Pancreas (tissue), 10 donors: ENCODE measurements around the gene ANKRD50. TPM values are rescaled to one million over a fixed set of nuclear protein-coding genes. Genes with fewer than 3 reads are reported as not detected.

Experiments
- ATAC-seq, 4 donors: fragments of 200-7000 bp; cut with Tn5 transposase; one replicate each; pipeline versions ENCODE4 v1.8.0 to v1.9.1; 2020; ENCODE audit warnings: mild to moderate bottlenecking in 4 of 4, moderate library complexity in 4 of 4
- DNase-seq, 6 donors: peaks; one replicate each; pipeline ENCODE4 v3.0.0-alpha.2; 2020
- FAIRE-seq: peaks from 2 replicates; lab custom pipeline; 2012; peaks lifted over from hg19 to GRCh38; lab: Jason Lieb, UNC
- H3K27ac ChIP-seq, 4 donors: fragments of 200-600 bp; sonication (generic); 1 replicate in 3 of 4; 2 replicates in 1 of 4; pipeline versions ENCODE4 v1.5.0 to v1.8.0; 2020
- H3K27me3 ChIP-seq, 4 donors: fragments of 200-600 bp; one replicate each; pipeline ENCODE4 v1.8.0; 2021
- H3K36me3 ChIP-seq, 3 donors: fragments of 200-600 bp; sonication (generic) in 1 of 3; one replicate each; pipeline versions ENCODE4 v1.5.0 to v1.8.0; 2020 to 2021
- H3K4me1 ChIP-seq, 3 donors: fragments of 200-600 bp; one replicate each; pipeline ENCODE4 v1.8.0; 2021
- H3K4me3 ChIP-seq, 4 donors: fragments of 200-600 bp; sonication (generic) in 2 of 4; one replicate each; pipeline versions ENCODE4 v1.5.0 to v1.8.0; 2020 to 2021
- H3K9me3 ChIP-seq, 4 donors: fragments of 200-600 bp; one replicate each; pipeline ENCODE4 v1.8.0; 2021
- WGBS, 2 donors: extraction: QIAGEN DNeasy Blood & Tissue Kit; methylation state at CpG; one replicate each; pipeline ENCODE4 v1.1.7; 2013; 5-methylcytosine and 5-hydroxymethylcytosine counted together
- intact Hi-C, 3 donors: fragments of 100-400 bp; cut with DNase I; formaldehyde crosslinking; loops; one replicate each; pipeline versions ENCODE4 v1.11.1 to v1.14.2; 2022
- polyA plus RNA-seq, 2 donors: library from polyadenylated mRNA; stranded (reverse); fragments of 200-250 nt; gene quantifications; one replicate each; pipeline ENCODE4 v1.2.3, GENCODE V29; 2013
- total RNA-seq, 6 donors: library from RNA; stranded (reverse); fragmentation: NEBNext Ultra II Directional in 4 of 6; extraction: Animal tissue kit (Norgen Biotek cat#: 25700) in 4 of 6; gene quantifications; one replicate each; pipeline versions ENCODE4 v1.2.1 to v1.2.4, GENCODE V29; 2021 to 2023
- TF ChIP-seq, protein P1 (sequence below), 4 donors: fragments of 200-600 bp; sonication (generic) in 3 of 4; IDR thresholded peaks; one replicate each; pipeline versions ENCODE4 v1.5.0 to v1.8.0; 2021; ENCODE audit warnings: antibody characterized with exemption in 4 of 4
- donor health status: healthy with polysubstance abuse.
- donor health status: DM: no; HTN: no; CAD: no; lungs with moderate emphysema.
- donor health status: DM: no; HTN: no; CAD: no.
- donor health status: control.
- donor health status: control.
- donor health status: Bipolar disorder and iron deficiency.
- donor health status: DM: yes; HTN: yes; CAD: no.
- donor health status: DM: no; HTN: no; CAD: no.
- donor health status: DM: no; HTN: no; CAD: no.
- donor health status: DM: yes; HTN: yes; CAD: no.

ANKRD50 gene
- total and polyA plus RNA-seq, 8 donors = 1.2 to 12.5 (median 2.9) TPM

DNA sequence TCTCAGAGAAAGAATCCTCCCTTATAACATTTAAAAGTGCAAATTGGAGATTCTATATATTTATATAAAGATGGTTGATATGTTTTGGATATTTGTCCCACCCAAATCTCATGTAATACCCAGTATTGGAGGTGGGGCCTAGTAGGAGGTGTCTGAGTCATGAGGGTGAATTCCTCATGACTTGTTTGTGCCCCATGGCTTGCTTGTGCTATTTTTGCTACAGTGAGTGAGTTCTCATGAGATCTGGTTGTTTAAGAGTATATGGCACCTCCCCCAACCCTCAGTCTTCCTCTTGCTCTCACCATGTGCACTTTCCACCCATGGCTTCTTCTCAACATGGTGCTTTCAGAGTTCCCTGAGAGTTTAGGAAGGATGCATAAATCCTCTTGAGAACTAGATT is 9.5 kb upstream of the ANKRD50 start:
- H3K4me1 ChIP-seq = no peaks in the 10 kb centered on the region
- no peak for ATAC-seq
- FAIRE-seq = no peak
- no peaks in the 10 kb centered on the region for H3K36me3 ChIP-seq
- H3K9me3 ChIP-seq = no peaks in the 10 kb centered on the region
- DNase-seq = no peak
- H3K27me3 ChIP-seq = no peaks in the 10 kb centered on the region
- intact Hi-C loops = no loop called here
- TF ChIP-seq, protein P1, sequence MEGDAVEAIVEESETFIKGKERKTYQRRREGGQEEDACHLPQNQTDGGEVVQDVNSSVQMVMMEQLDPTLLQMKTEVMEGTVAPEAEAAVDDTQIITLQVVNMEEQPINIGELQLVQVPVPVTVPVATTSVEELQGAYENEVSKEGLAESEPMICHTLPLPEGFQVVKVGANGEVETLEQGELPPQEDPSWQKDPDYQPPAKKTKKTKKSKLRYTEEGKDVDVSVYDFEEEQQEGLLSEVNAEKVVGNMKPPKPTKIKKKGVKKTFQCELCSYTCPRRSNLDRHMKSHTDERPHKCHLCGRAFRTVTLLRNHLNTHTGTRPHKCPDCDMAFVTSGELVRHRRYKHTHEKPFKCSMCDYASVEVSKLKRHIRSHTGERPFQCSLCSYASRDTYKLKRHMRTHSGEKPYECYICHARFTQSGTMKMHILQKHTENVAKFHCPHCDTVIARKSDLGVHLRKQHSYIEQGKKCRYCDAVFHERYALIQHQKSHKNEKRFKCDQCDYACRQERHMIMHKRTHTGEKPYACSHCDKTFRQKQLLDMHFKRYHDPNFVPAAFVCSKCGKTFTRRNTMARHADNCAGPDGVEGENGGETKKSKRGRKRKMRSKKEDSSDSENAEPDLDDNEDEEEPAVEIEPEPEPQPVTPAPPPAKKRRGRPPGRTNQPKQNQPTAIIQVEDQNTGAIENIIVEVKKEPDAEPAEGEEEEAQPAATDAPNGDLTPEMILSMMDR (IDR thresholded peaks at IDR 0.05) = no peak
- H3K4me3 ChIP-seq = no peak overlapping the region
- H3K27ac ChIP-seq = no peak overlapping the region

DNA sequence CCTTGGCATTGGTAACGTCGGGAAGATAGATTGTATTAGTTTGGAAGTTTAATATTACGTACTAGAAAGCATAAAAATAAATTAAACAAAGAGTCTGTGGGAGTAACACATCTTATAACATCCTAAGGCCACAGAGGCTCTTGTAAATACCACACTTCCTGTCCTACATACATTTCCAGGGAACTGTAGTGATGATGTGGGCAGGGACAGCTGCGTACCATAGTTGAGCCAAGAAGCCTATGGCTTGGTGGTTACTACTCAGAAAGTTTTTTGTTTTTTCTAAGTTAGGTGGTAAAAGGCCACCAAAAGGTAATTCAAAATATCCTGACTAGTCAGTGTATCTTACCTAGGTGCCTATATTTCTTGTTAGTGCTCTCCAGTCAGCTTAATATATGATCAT is 4.6 kb upstream of the ANKRD50 start:
- Histone ChIP-seq H3K9me3 (no peaks in the 10 kb centered on the region), H3K4me3 (no peak overlapping the region), H3K36me3 (no peaks in the 10 kb centered on the region), H3K27ac (no peak overlapping the region), H3K4me1 (peaks cover 0 to 3% (median 0%) of the 10 kb centered on the region in 3 donors), H3K27me3 (no peaks in the 10 kb centered on the region)
- 81 to 82% methylated on average over 4 of the region's 4 CpGs for WGBS, 2 donors
- ATAC-seq (no peak), FAIRE-seq (no peak), DNase-seq (no peak)
- TF ChIP-seq, protein P1 (IDR thresholded peaks at IDR 0.05) = no peak
- intact Hi-C loops = no loop called here

DNA sequence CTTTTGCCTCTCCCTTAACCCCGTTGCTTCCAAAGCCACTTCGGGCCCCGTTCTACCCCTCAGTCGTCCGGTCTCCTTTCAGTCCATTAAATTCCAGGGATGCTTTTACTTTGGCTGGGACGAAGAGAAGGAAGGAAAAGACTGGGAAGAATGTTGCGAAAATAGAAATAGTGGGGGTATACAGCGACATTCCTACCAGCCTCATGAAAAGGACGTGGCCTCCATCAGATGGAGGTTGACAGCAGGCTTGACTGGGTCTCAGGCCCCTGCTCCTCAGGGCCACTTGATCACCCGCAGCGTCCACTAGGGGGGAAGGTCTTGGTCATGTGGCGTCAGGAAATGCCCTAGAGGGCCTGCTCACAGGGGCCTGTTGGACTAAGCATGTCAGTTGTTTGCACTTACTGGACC is 657 bp upstream of the ANKRD50 start:
- TF ChIP-seq, protein P1 (IDR thresholded peaks at IDR 0.05) = peak; percentile 6 to 28 (median 22)
- WGBS, 2 donors = 3% methylated on average over 12 of the region's 12 CpGs
- ATAC-seq = peak; percentile 41 to 66 (median 54)
- Histone ChIP-seq H3K9me3 (no peaks in the 10 kb centered on the region), H3K27me3 (no peaks in the 10 kb centered on the region), H3K36me3 (no peaks in the 10 kb centered on the region), H3K4me3 (peak overlapping the region; percentile 54 to 92 (median 76)), H3K4me1 (peaks cover 0 to 26% (median 13%) of the 10 kb centered on the region in 3 donors), H3K27ac (peak overlapping the region; percentile 82 to 97 (median 92))
- intact Hi-C loops = no loop called here
- DNase-seq = peak; percentile 56 to 73 (median 62)
- no peak for FAIRE-seq

DNA sequence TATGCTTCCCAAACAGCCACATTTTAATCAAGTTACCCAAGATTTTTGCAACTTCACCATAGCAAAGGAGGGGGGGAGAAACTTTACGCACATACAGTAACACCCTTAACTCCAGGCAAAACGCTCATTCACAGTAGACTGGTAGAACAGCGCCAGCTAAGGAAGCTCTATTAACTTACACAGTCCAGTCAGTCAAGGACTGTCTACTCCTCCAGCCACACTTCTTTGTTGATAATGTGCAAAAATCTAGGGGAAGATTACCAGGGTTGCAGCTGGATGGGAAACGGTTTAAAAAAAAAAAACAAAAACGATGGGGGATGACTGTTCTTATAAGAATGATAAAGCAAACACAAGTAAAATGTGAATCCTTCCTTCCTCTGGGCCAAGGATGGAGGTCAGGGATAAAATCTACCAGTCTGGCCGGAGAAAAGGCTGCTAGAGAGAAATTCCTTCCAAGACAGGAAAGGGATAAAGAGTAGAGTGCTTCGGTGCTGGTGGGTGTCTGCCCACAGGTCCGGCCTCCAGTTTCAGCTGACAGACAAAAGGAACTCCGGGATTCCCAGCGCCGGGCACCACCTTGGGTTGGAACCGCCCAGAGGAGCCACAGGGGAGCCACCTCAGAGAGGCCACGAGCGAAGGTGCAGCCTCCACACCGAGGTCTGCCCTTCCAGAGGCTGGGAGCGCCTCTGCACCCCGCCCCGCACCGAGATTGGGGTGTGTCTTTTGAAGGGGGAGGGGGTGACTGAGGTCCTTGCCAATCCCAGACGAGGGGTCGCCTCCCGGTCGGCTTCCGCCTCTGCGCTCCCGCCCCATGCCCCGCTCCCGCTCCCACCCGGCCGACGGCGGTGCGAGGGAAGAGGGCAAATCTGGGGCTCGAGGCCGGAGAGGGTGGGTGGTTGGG is 811 bp downstream of the ANKRD50 start:
- peak overlapping the region; percentile 82 to 97 (median 92) for H3K27ac ChIP-seq
- DNase-seq (peak in 5 of 6 donors; percentile 30 to 81 (median 57)), ATAC-seq (peak; percentile 62 to 76 (median 66)), FAIRE-seq (no peak)
- peak overlapping the region; percentile 54 to 92 (median 76) for H3K4me3 ChIP-seq
- H3K4me1 ChIP-seq = peaks cover 0 to 26% (median 13%) of the 10 kb centered on the region in 3 donors
- TF ChIP-seq, protein P1 (IDR thresholded peaks at IDR 0.05) = no peak
- no peaks in the 10 kb centered on the region for H3K9me3 ChIP-seq
- intact Hi-C loops = no loop called here
- no peaks in the 10 kb centered on the region for H3K27me3 ChIP-seq
- 0% methylated on average over 27 to 35 of the region's 35 CpGs for WGBS, 2 donors
- no peaks in the 10 kb centered on the region for H3K36me3 ChIP-seq

DNA sequence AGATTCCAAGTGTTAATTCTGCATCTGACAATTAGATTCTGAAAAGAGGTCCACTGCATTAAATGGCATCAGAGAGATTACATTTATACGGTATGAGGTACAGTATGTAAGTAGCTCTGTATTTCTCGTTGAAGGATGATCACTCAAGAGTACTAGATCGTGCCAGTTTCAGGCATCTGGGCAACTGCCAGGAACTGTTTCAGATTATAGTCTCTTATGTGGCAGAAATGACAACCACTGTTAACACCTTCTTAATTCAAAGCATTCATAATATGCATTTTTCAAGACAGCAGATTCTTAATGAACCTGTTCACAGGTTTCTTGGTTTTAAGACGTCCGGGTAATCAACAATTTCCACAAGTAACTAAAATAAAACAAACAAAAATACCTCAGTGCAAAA is 1.6 kb downstream of the ANKRD50 start:
- Histone ChIP-seq H3K36me3 (no peaks in the 10 kb centered on the region), H3K4me1 (peaks cover 0 to 26% (median 13%) of the 10 kb centered on the region in 3 donors), H3K27me3 (no peaks in the 10 kb centered on the region), H3K9me3 (no peaks in the 10 kb centered on the region), H3K27ac (no peak overlapping the region), H3K4me3 (peak overlapping the region in 2 of 4 donors; percentile 54 to 92)
- TF ChIP-seq, protein P1 (IDR thresholded peaks at IDR 0.05) = no peak
- WGBS, 2 donors = 11 to 18% methylated on average over 5 of the region's 5 CpGs
- FAIRE-seq = no peak
- DNase-seq = peak in 1 of 6 donors; percentile 16
- intact Hi-C loops = no loop called here
- no peak for ATAC-seq
